HL-60 (cell line): ENCODE data around the gene CD99.

Experiments
- DNase-seq, 2 experiments: peaks; one replicate each; pipeline ENCODE4 v3.0.0-alpha.2; 2010 to 2020; ENCODE audit warnings: low read depth in 1 of 2, low spot score in 1 of 2
- H3K27ac ChIP-seq: fragments of 250-450 bp; sonication (Bioruptor Pico); replicated peaks from 2 replicates; pipeline ENCODE4 v1.5.1; 2020; ENCODE audit warnings: mild to moderate bottlenecking, moderate library complexity
- H3K27me3 ChIP-seq: fragments of 250-450 bp; sonication (Bioruptor Pico); 2 replicates; pipeline ENCODE4 v1.5.1; 2021; ENCODE audit warnings: mild to moderate bottlenecking, moderate library complexity; ENCODE audit not compliant: insufficient read depth, poor library complexity, severe bottlenecking
- H3K4me3 ChIP-seq: replicated peaks from 2 replicates; pipeline ENCODE4 v1.5.1; 2011; ENCODE audit warnings: mild to moderate bottlenecking, control low read depth, low read length; ENCODE audit not compliant: insufficient read depth
- GABPA ChIP-seq: IDR thresholded peaks from 2 replicates; pipeline ENCODE4 v1.6.1; 2012; ENCODE audit warnings: low read depth
- POLR2AphosphoS5 ChIP-seq: IDR thresholded peaks from 2 replicates; pipeline ENCODE4 v1.6.1; 2012; ENCODE audit warnings: low read depth
- SPI1 ChIP-seq: IDR thresholded peaks from 2 replicates; pipeline ENCODE4 v1.6.1; 2012; ENCODE audit warnings: low read depth, mild to moderate bottlenecking, borderline replicate concordance
- long read RNA-seq: library from polyadenylated mRNA; unstranded; transcript quantifications from one replicate; pipeline ENCODE4 v2.0.0, GENCODE V29; 2020
- TF ChIP-seq, protein P1 (sequence below): IDR thresholded peaks from 2 replicates; pipeline ENCODE4 v1.6.1; 2012; ENCODE audit warnings: low read depth; ENCODE audit not compliant: insufficient replicate concordance
- TF ChIP-seq, protein P2 (sequence below): IDR thresholded peaks from one replicate; pipeline ENCODE4 v1.5.1; 2011; ENCODE audit warnings: low read length, control low read depth, inconsistent platforms; ENCODE audit not compliant: insufficient read depth

Gene CD99, protein sequence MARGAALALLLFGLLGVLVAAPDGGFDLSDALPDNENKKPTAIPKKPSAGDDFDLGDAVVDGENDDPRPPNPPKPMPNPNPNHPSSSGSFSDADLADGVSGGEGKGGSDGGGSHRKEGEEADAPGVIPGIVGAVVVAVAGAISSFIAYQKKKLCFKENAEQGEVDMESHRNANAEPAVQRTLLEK
- long read RNA-seq, transcript CD99-205 (10 exons, 1,291 nt): major isoform, 246 of 288 reads
- long read RNA-seq, transcript CD99-212 (10 exons, 1,089 nt): minor isoform, 20 of 288 reads
- long read RNA-seq, transcript CD99-204 (9 exons, 892 nt): minor isoform, 6 of 288 reads
- long read RNA-seq, partial matches to known transcripts: 11 of 288 reads
- long read RNA-seq, other reads (novel, unspliced or antisense): 5 of 288 reads

DNA sequence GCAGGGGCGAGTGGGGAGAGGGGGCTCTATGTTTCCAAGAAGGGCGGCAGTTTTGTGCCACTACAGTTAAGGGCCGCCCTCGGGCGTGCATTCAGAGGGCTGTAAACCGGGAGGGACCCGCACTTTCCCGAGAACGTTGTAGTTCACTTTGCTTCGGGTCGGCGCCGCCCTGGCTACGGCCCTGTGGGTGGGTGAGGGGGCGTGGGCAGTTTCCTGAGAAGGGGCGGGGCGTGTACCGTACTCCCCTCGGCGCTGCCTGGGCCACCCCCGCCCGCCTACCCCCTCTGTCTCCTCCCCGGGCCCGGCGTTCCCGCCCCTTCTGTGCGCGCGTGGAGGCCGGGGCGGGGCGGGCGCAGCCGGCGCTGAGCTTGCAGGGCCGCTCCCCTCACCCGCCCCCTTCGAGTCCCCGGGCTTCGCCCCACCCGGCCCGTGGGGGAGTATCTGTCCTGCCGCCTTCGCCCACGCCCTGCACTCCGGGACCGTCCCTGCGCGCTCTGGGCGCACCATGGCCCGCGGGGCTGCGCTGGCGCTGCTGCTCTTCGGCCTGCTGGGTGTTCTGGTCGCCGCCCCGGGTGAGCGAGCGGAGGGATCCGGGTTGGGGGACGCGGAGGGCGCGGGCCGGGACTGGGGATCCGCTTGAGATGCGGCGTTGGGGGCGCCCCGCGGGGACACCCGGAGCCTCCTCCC, at the start of gene CD99:
TSS of gene CD99 (plus strand) at position 440 of the 687 bp plus-strand sequence. CDS start at position 506, 66 bp downstream.
- Histone ChIP-seq H3K4me3 (peak within 1 kb of the TSS; percentile 62), H3K27ac (peak within 1 kb of the TSS; percentile 57), H3K27me3 (no peaks in the 10 kb centered on the region)
- TF ChIP-seq, protein P1, sequence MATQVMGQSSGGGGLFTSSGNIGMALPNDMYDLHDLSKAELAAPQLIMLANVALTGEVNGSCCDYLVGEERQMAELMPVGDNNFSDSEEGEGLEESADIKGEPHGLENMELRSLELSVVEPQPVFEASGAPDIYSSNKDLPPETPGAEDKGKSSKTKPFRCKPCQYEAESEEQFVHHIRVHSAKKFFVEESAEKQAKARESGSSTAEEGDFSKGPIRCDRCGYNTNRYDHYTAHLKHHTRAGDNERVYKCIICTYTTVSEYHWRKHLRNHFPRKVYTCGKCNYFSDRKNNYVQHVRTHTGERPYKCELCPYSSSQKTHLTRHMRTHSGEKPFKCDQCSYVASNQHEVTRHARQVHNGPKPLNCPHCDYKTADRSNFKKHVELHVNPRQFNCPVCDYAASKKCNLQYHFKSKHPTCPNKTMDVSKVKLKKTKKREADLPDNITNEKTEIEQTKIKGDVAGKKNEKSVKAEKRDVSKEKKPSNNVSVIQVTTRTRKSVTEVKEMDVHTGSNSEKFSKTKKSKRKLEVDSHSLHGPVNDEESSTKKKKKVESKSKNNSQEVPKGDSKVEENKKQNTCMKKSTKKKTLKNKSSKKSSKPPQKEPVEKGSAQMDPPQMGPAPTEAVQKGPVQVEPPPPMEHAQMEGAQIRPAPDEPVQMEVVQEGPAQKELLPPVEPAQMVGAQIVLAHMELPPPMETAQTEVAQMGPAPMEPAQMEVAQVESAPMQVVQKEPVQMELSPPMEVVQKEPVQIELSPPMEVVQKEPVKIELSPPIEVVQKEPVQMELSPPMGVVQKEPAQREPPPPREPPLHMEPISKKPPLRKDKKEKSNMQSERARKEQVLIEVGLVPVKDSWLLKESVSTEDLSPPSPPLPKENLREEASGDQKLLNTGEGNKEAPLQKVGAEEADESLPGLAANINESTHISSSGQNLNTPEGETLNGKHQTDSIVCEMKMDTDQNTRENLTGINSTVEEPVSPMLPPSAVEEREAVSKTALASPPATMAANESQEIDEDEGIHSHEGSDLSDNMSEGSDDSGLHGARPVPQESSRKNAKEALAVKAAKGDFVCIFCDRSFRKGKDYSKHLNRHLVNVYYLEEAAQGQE: no peak
- TF ChIP-seq POLR2AphosphoS5: no peak
- TF ChIP-seq, protein P2, sequence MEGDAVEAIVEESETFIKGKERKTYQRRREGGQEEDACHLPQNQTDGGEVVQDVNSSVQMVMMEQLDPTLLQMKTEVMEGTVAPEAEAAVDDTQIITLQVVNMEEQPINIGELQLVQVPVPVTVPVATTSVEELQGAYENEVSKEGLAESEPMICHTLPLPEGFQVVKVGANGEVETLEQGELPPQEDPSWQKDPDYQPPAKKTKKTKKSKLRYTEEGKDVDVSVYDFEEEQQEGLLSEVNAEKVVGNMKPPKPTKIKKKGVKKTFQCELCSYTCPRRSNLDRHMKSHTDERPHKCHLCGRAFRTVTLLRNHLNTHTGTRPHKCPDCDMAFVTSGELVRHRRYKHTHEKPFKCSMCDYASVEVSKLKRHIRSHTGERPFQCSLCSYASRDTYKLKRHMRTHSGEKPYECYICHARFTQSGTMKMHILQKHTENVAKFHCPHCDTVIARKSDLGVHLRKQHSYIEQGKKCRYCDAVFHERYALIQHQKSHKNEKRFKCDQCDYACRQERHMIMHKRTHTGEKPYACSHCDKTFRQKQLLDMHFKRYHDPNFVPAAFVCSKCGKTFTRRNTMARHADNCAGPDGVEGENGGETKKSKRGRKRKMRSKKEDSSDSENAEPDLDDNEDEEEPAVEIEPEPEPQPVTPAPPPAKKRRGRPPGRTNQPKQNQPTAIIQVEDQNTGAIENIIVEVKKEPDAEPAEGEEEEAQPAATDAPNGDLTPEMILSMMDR: no peak
- TF ChIP-seq GABPA: no peak
- no peak for TF ChIP-seq SPI1
- peak; percentile 52 to 62 for DNase-seq

DNA sequence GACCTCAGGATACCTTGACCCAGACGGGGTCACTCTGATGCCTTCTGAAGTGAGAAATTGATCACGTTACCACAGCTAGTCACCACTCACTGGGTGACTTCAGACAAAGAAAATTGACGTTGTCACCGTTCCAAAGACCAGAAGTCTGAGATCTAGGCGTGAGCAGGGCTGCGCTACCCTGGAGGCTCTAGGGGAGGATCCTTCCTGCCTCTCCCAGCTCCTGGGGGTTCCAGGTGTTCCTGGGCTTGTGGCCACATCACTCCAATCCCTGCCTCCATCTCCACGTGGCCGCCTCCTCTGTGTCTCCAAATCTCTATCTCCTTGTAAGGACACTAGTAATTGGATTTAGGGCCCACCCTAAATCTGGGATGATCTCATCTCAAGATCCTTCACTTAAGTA, 48.9 kb upstream of the CD99 start:
- Histone ChIP-seq H3K4me3 (no peak overlapping the region), H3K27me3 (no peaks in the 10 kb centered on the region), H3K27ac (no peak overlapping the region)
- no peak for TF ChIP-seq SPI1
- TF ChIP-seq, protein P1: no peak
- DNase-seq: no peak

DNA sequence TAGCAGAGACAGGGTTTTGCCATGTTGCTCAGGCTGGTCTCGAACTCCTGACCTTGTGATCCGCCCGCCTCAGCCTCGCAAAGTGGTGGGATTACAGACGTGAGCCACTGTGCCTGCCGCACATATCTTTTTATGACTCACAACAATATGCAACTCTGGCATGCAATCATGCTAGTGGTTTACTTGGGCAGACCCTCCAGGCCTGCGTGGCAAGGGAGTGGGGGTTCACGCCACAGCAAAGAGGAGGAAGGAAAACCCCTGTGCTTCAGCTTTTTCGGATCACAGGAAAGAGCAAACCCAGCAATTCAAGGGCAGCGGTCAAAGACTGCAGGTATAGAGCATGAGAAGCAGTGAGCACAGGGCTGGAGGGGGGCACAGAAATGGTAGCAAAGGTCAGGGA, 48.3 kb upstream of the CD99 start:
- DNase-seq: no peak
- Histone ChIP-seq H3K27me3 (no peaks in the 10 kb centered on the region), H3K4me3 (no peak overlapping the region), H3K27ac (no peak overlapping the region)
- TF ChIP-seq, protein P2: no peak
- no peak for TF ChIP-seq SPI1
- TF ChIP-seq, protein P1: no peak
- TF ChIP-seq POLR2AphosphoS5: no peak
- no peak for TF ChIP-seq GABPA
